ENCODE measurements around the gene LCN10. TPM values are rescaled to one million over a fixed set of nuclear protein-coding genes. Genes with fewer than 3 reads are reported as not detected.

The LCN10 gene
- total and polyA plus RNA-seq, 2 of the 13 experiments (the other 11 are each of a cell fraction or from before 2014, with no cell fraction given) = 0.53 to 0.61 TPM

DNA sequence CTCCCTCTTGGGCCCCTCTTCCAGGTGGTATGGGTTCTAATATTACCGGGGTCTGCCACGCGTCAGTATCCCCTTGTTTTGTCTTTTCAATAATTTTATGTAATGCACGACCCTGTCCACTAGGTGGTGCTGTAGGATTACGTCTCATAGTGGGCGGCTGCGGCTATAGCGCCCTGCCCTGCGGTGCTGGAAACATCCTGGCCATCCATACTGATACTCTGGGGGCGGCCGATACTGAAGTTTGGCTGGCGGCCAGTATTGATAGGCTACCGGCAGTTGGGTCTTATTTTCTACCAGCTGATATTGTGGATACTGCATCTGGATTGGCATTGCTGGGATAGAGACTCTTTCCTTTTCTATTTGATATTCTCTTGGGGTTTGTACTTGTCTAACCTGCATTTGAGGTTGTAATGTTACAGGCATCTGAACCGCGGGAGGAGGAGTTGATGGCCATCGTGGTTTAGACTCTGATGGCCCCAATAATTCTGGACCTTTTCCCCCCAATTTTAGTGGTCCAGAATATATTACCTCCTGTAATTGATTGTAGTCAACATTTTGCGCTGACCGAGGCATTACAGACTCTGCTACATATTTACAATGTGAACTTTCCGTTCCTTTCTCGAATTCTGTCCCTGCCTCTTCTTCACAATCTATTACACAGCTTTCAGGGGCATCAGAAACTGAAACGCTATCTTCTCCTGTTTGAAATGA is 45.1 kb upstream of the LCN10 start (continued):
- TF ChIP-seq, protein P1, sequence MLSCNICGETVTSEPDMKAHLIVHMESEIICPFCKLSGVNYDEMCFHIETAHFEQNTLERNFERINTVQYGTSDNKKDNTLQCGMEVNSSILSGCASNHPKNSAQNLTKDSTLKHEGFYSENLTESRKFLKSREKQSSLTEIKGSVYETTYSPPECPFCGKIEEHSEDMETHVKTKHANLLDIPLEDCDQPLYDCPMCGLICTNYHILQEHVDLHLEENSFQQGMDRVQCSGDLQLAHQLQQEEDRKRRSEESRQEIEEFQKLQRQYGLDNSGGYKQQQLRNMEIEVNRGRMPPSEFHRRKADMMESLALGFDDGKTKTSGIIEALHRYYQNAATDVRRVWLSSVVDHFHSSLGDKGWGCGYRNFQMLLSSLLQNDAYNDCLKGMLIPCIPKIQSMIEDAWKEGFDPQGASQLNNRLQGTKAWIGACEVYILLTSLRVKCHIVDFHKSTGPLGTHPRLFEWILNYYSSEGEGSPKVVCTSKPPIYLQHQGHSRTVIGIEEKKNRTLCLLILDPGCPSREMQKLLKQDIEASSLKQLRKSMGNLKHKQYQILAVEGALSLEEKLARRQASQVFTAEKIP (CRISPR knock-in tag; IDR thresholded peaks at IDR 0.05; ENCODE audit: borderline replicate concordance) = no peak
- TF ChIP-seq, protein P2, sequence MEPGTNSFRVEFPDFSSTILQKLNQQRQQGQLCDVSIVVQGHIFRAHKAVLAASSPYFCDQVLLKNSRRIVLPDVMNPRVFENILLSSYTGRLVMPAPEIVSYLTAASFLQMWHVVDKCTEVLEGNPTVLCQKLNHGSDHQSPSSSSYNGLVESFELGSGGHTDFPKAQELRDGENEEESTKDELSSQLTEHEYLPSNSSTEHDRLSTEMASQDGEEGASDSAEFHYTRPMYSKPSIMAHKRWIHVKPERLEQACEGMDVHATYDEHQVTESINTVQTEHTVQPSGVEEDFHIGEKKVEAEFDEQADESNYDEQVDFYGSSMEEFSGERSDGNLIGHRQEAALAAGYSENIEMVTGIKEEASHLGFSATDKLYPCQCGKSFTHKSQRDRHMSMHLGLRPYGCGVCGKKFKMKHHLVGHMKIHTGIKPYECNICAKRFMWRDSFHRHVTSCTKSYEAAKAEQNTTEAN (CRISPR knock-in tag; conservative IDR thresholded peaks at IDR 0.05) = no peak
- TF ChIP-seq CCDC6 (CRISPR knock-in tag; IDR thresholded peaks at IDR 0.05) = no peak
- TF ChIP-seq ZBTB42 (CRISPR knock-in tag; IDR thresholded peaks at IDR 0.05) = no peak
- no peak for TF ChIP-seq HNF4A (CRISPR knock-in tag; IDR thresholded peaks at IDR 0.05)
- no peak for TF ChIP-seq ZNF496 (CRISPR knock-in tag; IDR thresholded peaks at IDR 0.05; ENCODE audit: insufficient replicate concordance)
- TF ChIP-seq TOPORS (CRISPR knock-in tag; IDR thresholded peaks at IDR 0.05) = no peak
- no peak for TF ChIP-seq GTF2F1 (IDR thresholded peaks at IDR 0.05; ENCODE audit: low read length)
- TF ChIP-seq, protein P3, sequence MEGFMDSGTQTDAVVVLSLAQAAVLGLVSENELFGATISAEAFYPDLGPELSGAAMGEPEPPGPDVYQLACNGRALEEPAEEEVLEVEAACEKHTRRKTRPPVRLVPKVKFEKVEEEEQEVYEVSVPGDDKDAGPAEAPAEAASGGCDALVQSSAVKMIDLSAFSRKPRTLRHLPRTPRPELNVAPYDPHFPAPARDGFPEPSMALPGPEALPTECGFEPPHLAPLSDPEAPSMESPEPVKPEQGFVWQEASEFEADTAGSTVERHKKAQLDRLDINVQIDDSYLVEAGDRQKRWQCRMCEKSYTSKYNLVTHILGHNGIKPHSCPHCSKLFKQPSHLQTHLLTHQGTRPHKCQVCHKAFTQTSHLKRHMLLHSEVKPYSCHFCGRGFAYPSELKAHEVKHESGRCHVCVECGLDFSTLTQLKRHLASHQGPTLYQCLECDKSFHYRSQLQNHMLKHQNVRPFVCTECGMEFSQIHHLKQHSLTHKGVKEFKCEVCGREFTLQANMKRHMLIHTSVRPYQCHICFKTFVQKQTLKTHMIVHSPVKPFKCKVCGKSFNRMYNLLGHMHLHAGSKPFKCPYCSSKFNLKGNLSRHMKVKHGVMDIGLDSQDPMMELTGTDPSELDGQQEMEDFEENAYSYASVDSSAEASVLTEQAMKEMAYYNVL (CRISPR knock-in tag; IDR thresholded peaks at IDR 0.05; ENCODE audit: borderline replicate concordance) = no peak
- TF ChIP-seq FOXK2 (IDR thresholded peaks at IDR 0.05) = no peak
- TF ChIP-seq NCOA2 (CRISPR knock-in tag; IDR thresholded peaks at IDR 0.05) = no peak
- TF ChIP-seq ZSCAN20 (CRISPR knock-in tag; IDR thresholded peaks at IDR 0.05; ENCODE audit: borderline replicate concordance) = no peak
- no peak for TF ChIP-seq KLF12 (CRISPR knock-in tag; IDR thresholded peaks at IDR 0.05; ENCODE audit: borderline replicate concordance)
- TF ChIP-seq, protein P4, sequence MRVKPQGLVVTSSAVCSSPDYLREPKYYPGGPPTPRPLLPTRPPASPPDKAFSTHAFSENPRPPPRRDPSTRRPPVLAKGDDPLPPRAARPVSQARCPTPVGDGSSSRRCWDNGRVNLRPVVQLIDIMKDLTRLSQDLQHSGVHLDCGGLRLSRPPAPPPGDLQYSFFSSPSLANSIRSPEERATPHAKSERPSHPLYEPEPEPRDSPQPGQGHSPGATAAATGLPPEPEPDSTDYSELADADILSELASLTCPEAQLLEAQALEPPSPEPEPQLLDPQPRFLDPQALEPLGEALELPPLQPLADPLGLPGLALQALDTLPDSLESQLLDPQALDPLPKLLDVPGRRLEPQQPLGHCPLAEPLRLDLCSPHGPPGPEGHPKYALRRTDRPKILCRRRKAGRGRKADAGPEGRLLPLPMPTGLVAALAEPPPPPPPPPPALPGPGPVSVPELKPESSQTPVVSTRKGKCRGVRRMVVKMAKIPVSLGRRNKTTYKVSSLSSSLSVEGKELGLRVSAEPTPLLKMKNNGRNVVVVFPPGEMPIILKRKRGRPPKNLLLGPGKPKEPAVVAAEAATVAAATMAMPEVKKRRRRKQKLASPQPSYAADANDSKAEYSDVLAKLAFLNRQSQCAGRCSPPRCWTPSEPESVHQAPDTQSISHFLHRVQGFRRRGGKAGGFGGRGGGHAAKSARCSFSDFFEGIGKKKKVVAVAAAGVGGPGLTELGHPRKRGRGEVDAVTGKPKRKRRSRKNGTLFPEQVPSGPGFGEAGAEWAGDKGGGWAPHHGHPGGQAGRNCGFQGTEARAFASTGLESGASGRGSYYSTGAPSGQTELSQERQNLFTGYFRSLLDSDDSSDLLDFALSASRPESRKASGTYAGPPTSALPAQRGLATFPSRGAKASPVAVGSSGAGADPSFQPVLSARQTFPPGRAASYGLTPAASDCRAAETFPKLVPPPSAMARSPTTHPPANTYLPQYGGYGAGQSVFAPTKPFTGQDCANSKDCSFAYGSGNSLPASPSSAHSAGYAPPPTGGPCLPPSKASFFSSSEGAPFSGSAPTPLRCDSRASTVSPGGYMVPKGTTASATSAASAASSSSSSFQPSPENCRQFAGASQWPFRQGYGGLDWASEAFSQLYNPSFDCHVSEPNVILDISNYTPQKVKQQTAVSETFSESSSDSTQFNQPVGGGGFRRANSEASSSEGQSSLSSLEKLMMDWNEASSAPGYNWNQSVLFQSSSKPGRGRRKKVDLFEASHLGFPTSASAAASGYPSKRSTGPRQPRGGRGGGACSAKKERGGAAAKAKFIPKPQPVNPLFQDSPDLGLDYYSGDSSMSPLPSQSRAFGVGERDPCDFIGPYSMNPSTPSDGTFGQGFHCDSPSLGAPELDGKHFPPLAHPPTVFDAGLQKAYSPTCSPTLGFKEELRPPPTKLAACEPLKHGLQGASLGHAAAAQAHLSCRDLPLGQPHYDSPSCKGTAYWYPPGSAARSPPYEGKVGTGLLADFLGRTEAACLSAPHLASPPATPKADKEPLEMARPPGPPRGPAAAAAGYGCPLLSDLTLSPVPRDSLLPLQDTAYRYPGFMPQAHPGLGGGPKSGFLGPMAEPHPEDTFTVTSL (CRISPR knock-in tag; IDR thresholded peaks at IDR 0.05; ENCODE audit: borderline replicate concordance) = no peak
- no peak for TF ChIP-seq MXD1 (CRISPR knock-in tag; IDR thresholded peaks at IDR 0.05)
- TF ChIP-seq KLF11 (CRISPR knock-in tag; IDR thresholded peaks at IDR 0.05) = no peak
- no peak for TF ChIP-seq SRSF1 (optimal IDR thresholded peaks at IDR 0.05; ENCODE audit: low read depth, low read length)
